Trophoblast cell (in vitro differentiated cells and primary cell): ENCODE data around the gene PDCL2.

Experiments used
- DNase-seq, 2 donors: peaks; one replicate each; pipeline ENCODE4 v3.0.0-alpha.2; 2016
- H2AFZ ChIP-seq: 2 replicates; pipeline ENCODE4 v1.6.1; 2013; ENCODE audit warnings: low read length, moderate library complexity, mild to moderate bottlenecking; ENCODE audit not compliant: insufficient read depth, poor library complexity
- H2AK5ac ChIP-seq: 2 replicates; pipeline ENCODE4 v1.6.1; 2013; ENCODE audit warnings: mild to moderate bottlenecking, low read length
- H2BK120ac ChIP-seq: 2 replicates; pipeline ENCODE4 v1.6.1; 2013; ENCODE audit warnings: low read length, mild to moderate bottlenecking, moderate library complexity; ENCODE audit not compliant: insufficient read depth, poor library complexity
- H2BK12ac ChIP-seq: 2 replicates; pipeline ENCODE4 v1.6.1; 2013; ENCODE audit warnings: mild to moderate bottlenecking, low read length, moderate library complexity
- H2BK5ac ChIP-seq: 2 replicates; pipeline ENCODE4 v1.6.1; 2013; ENCODE audit warnings: low read length, low read depth, moderate library complexity, mild to moderate bottlenecking; ENCODE audit not compliant: poor library complexity
- H3K14ac ChIP-seq: 2 replicates; pipeline ENCODE4 v1.6.1; 2013; ENCODE audit warnings: mild to moderate bottlenecking, low read length
- H3K18ac ChIP-seq: 2 replicates; pipeline ENCODE4 v1.6.1; 2013; ENCODE audit warnings: mild to moderate bottlenecking, low read length
- H3K23ac ChIP-seq: 2 replicates; pipeline ENCODE4 v1.6.1; 2013; ENCODE audit warnings: low read length
- H3K27ac ChIP-seq: 2 replicates; pipeline ENCODE4 v1.5.1; 2013; ENCODE audit warnings: low read depth, mild to moderate bottlenecking, inconsistent platforms, low read length, moderate library complexity
- H3K27me3 ChIP-seq: 2 replicates; pipeline ENCODE4 v1.6.1; 2013; ENCODE audit warnings: inconsistent platforms, mild to moderate bottlenecking, low read length, moderate library complexity; ENCODE audit not compliant: insufficient read depth
- H3K36me3 ChIP-seq, 2 experiments: 1 replicate in 1 of 2; 2 replicates in 1 of 2; pipeline ENCODE4 v1.6.1; 2013; ENCODE audit warnings: low read length in 2 of 2, mild to moderate bottlenecking in 2 of 2, moderate library complexity in 1 of 2; ENCODE audit not compliant: insufficient read depth in 2 of 2, control insufficient read depth in 1 of 2
- H3K4ac ChIP-seq: 2 replicates; pipeline ENCODE4 v1.6.1; 2013; ENCODE audit warnings: low read depth, mild to moderate bottlenecking, low read length, moderate library complexity
- H3K4me1 ChIP-seq, 2 experiments: 1 replicate in 1 of 2; 2 replicates in 1 of 2; pipeline ENCODE4 v1.6.1; 2013; ENCODE audit warnings: low read length in 2 of 2, mild to moderate bottlenecking in 2 of 2, moderate library complexity in 1 of 2; ENCODE audit not compliant: insufficient read depth in 2 of 2, control insufficient read depth in 1 of 2
- H3K4me2 ChIP-seq: 2 replicates; pipeline ENCODE4 v1.6.1; 2013; ENCODE audit warnings: inconsistent platforms, mild to moderate bottlenecking, low read length, moderate library complexity
- H3K4me3 ChIP-seq: 2 replicates; pipeline ENCODE4 v1.5.1; 2013; ENCODE audit warnings: mild to moderate bottlenecking, low read depth, low read length, inconsistent platforms
- H3K79me1 ChIP-seq: one replicate; pipeline ENCODE4 v1.6.1; 2013; ENCODE audit warnings: low read length
- H3K79me2 ChIP-seq: 2 replicates; pipeline ENCODE4 v1.6.1; 2013; ENCODE audit warnings: low read length, mild to moderate bottlenecking; ENCODE audit not compliant: control insufficient read depth, insufficient read depth, poor library complexity
- H3K9ac ChIP-seq: 2 replicates; pipeline ENCODE4 v1.6.1; 2013; ENCODE audit warnings: mild to moderate bottlenecking, low read length
- H3K9me3 ChIP-seq: 2 replicates; pipeline ENCODE4 v1.6.1; 2013; ENCODE audit warnings: low read depth, mild to moderate bottlenecking, control low read depth, inconsistent platforms, low read length; ENCODE audit not compliant: insufficient read depth
- H4K12ac ChIP-seq: 2 replicates; pipeline ENCODE4 v1.6.1; 2013; ENCODE audit warnings: low read depth, mild to moderate bottlenecking, low read length, moderate library complexity
- H4K8ac ChIP-seq: 2 replicates; pipeline ENCODE4 v1.6.1; 2013; ENCODE audit warnings: low read depth, mild to moderate bottlenecking, low read length, moderate library complexity
- H4K91ac ChIP-seq: one replicate; pipeline ENCODE4 v1.6.1; 2013; ENCODE audit warnings: low read depth, mild to moderate bottlenecking, low read length, moderate library complexity
- WGBS: extraction: QIAGEN DNeasy Blood & Tissue Kit; methylation state at CpG from one replicate; pipeline ENCODE4 v1.1.7; 2013; ENCODE audit warnings: missing lambda C conversion rate; ENCODE audit not compliant: insufficient read length, insufficient coverage; ENCODE audit errors: extremely low coverage; 5-methylcytosine and 5-hydroxymethylcytosine counted together

PDCL2 gene

GRCh38 chr4:55575513-55575912 lies 16.5 kb downstream of the PDCL2 start:
- Histone ChIP-seq H3K23ac (no peak overlapping the region), H3K4me3 (no peak overlapping the region), H2BK120ac (no peak overlapping the region), H4K12ac (no peak overlapping the region), H3K79me2 (no peaks in the 10 kb centered on the region), H4K8ac (no peak overlapping the region), H3K4ac (no peak overlapping the region), H3K4me1 (no peaks in the 10 kb centered on the region), H2BK5ac (no peak overlapping the region), H3K9ac (no peak overlapping the region), H2AFZ (no peak overlapping the region), H3K9me3 (peaks cover 5% of the 10 kb centered on the region), H3K79me1 (no peaks in the 10 kb centered on the region), H3K27ac (no peak overlapping the region), H3K36me3 (no peaks in the 10 kb centered on the region), H3K18ac (no peak overlapping the region), H4K91ac (no peak overlapping the region), H3K14ac (no peak overlapping the region), H3K4me2 (no peak overlapping the region), H2AK5ac (no peak overlapping the region), H3K27me3 (no peaks in the 10 kb centered on the region), H2BK12ac (no peak overlapping the region)
- no peak for DNase-seq
- WGBS = no CpG with 5 or more reads among the region's 1 CpG

- Histone ChIP-seq H3K9me3 (peaks cover 5% of the 10 kb centered on the region), H3K14ac (no peak overlapping the region), H3K4ac (no peak overlapping the region), H2BK12ac (no peak overlapping the region), H3K36me3 (no peaks in the 10 kb centered on the region), H3K27me3 (no peaks in the 10 kb centered on the region), H2AFZ (no peak overlapping the region), H3K4me2 (no peak overlapping the region), H4K8ac (no peak overlapping the region), H2BK5ac (no peak overlapping the region), H3K4me3 (no peak overlapping the region), H2AK5ac (no peak overlapping the region), H2BK120ac (no peak overlapping the region), H3K79me2 (no peaks in the 10 kb centered on the region), H4K91ac (no peak overlapping the region), H3K9ac (no peak overlapping the region), H3K79me1 (no peaks in the 10 kb centered on the region), H3K4me1 (no peaks in the 10 kb centered on the region), H3K27ac (no peak overlapping the region), H4K12ac (no peak overlapping the region), H3K18ac (no peak overlapping the region), H3K23ac (no peak overlapping the region)
- no CpG with 5 or more reads among the region's 1 CpG for WGBS
- no peak for DNase-seq
Measured at GRCh38 chr4:55574252-55574651, 17.8 kb downstream of the PDCL2 start.

DNA sequence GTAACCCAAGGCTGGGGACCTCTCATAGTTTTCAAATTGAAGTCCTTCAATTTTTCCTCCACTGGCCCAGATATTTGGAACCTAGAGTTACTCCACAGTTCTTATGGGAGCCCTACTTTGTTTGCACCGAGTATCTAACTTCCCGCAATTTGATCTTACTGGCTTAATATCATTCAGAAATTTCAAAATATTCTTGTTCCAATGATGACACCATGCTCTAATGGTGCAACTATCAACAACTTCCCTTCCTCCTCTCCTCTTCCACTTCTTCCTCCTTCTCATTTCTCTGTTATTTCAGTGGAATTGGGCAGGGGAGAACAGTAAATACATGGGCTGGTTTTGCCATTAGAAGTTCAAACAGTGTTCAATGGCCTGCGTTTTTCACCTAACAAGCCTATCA lies 20.2 kb downstream of the PDCL2 start:
- Histone ChIP-seq H3K27me3 (no peaks in the 10 kb centered on the region), H3K36me3 (no peaks in the 10 kb centered on the region), H3K79me2 (no peaks in the 10 kb centered on the region), H3K4me2 (no peak overlapping the region), H4K12ac (no peak overlapping the region), H3K4me3 (no peak overlapping the region), H3K14ac (no peak overlapping the region), H2AK5ac (no peak overlapping the region), H3K79me1 (no peaks in the 10 kb centered on the region), H2BK5ac (no peak overlapping the region), H2BK12ac (no peak overlapping the region), H3K4ac (no peak overlapping the region), H2BK120ac (no peak overlapping the region), H3K27ac (no peak overlapping the region), H3K23ac (no peak overlapping the region), H3K18ac (no peak overlapping the region), H4K91ac (no peak overlapping the region), H3K9me3 (peaks cover 3% of the 10 kb centered on the region), H3K9ac (no peak overlapping the region), H3K4me1 (no peaks in the 10 kb centered on the region), H2AFZ (no peak overlapping the region), H4K8ac (no peak overlapping the region)
- DNase-seq = no peak
- no CpG with 5 or more reads among the region's 3 CpGs for WGBS

GRCh38 chr4:55568905-55569504 lies 23.0 kb downstream of the PDCL2 start:
- Histone ChIP-seq H3K9me3 (no peaks in the 10 kb centered on the region), H3K4me3 (no peak overlapping the region), H2BK5ac (no peak overlapping the region), H4K12ac (no peak overlapping the region), H2AK5ac (no peak overlapping the region), H3K79me1 (no peaks in the 10 kb centered on the region), H3K27ac (no peak overlapping the region), H3K18ac (no peak overlapping the region), H3K4me1 (no peaks in the 10 kb centered on the region), H3K4me2 (no peak overlapping the region), H3K79me2 (no peaks in the 10 kb centered on the region), H3K14ac (no peak overlapping the region), H4K91ac (no peak overlapping the region), H2AFZ (no peak overlapping the region), H3K27me3 (no peaks in the 10 kb centered on the region), H3K23ac (no peak overlapping the region), H2BK12ac (no peak overlapping the region), H2BK120ac (no peak overlapping the region), H3K9ac (no peak overlapping the region), H3K36me3 (no peaks in the 10 kb centered on the region), H3K4ac (no peak overlapping the region), H4K8ac (no peak overlapping the region)
- no peak for DNase-seq
- WGBS = no CpG with 5 or more reads among the region's 1 CpG
